ENCODE data around the gene CYSRT1.
"Not testable (repeated sequence)": the region's sequence is repeated elsewhere in the genome, so short reads cannot be mapped to it uniquely, and the experiment has no call there.

Gene CYSRT1

GRCh38 chr9:137227853-137228505, 3.0 kb downstream of the CYSRT1 start:
- no peak for DNase-seq

GRCh38 chr9:137228506-137228967, 3.6 kb downstream of the CYSRT1 start:
- DNase-seq: no peak

- DNase-seq: no peak
Observed at GRCh38 chr9:137228968-137229896, 4.3 kb downstream of the CYSRT1 start.

- DNase-seq: no peak
Observed at GRCh38 chr9:137229903-137230704, 5.1 kb downstream of the CYSRT1 start.

DNA sequence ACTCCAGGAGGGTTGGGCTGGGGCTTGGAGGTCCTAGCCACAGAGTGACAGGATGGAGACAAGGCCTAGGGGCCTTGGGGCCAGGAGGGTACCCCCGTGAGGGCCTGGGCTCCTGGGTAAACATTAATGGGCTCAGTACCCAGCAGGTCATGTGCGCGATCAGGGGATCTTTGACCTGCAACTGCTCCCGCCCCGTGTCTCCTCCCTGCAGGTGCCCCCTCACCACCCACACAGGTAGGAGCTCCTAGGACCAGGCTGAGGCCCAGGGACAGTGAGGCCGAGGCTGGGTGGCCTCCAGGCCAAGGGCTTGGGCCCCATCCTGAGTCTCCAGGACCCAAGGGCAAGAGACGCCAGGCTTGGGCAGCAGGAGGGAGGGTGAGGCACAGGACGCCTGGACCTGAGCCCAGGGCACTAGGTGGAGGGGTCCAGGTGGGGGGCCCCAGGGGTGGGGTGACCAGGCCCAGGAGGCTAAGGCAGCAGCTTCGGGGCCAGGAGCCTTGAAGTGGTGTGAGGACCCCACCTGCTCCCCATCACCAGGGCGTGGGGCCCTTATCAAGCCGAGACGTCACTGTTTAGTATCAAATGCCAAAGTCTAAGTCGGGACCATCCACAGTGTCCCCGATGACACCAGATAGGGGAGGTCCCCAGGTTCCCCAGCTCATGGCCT, 5.9 kb downstream of the CYSRT1 start, which contains the start of gene SLC34A3:
Gene SLC34A3 (plus strand): TSS at position 197 of the 667 bp plus-strand sequence. CDS start 802 bp downstream, outside the sequence.
- no peak for DNase-seq

DNA sequence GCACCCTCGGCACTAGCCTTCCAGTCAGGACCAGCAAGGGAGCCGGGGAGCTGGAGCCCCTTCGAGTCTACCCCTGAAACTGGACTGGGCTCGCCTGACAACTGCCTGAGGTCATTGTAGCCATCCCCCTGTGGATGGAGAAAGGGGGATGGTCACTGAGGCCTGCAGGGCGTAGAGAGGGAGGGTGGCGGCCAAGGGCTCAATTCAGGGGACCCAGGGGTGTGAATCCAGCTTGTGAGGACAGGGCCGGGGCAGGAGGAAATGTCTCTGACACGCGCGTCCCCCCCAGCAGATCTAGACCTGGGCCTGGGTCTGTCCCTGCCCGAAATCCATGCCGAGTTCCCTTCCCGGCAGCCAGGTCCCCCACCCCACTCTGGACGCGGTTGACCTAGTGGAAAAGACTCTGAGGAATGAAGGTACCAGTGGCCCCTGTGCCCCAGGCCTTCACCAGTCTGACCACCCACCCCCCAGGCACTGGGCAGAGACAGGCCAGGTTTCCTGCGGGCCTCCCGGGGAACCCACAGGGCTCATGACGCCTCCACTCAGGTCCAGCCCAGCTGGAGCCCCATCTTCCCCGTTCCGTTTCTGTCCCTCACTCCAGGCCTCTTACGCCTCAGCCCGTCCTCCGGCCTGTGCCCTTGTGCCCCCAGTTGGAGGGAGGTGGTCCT, 6.5 kb downstream of the CYSRT1 start:
- no peak for DNase-seq

GRCh38 chr9:137232101-137232500, 7.1 kb downstream of the CYSRT1 start:
- DNase-seq: no peak

GRCh38 chr9:137232510-137232909, 7.5 kb downstream of the CYSRT1 start:
- no peak for DNase-seq

DNA sequence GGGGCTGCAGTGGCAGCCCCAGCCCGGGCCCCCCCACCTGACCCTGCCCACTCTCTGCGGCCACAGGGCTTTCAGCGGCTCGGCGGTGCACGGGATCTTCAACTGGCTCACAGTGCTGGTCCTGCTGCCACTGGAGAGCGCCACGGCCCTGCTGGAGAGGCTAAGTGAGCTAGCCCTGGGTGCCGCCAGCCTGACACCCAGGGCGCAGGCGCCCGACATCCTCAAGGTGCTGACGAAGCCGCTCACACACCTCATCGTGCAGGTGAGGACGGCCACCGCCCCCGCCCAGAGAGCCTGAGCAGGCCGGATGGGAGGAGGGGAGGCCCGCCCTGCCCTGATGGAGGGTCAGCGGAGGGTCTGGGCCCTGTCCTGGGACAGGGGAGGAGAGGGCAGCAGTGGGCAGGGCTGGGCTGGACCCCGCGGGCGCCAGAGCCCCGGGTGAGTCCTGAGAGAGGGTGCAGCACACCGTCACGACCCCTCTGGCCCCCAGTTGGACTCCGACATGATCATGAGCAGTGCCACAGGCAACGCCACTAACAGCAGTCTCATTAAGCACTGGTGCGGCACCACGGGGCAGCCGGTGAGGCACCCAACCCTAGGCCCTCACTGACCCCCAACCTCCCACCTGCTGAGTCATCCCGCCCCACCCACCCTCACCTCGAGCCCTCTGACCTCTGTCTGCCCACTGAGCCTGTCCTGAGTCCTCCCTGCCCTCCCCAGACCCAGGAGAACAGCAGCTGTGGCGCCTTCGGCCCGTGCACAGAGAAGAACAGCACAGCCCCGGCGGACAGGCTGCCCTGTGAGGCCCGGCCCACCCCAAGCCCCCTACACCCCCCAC, 8.4 kb downstream of the CYSRT1 start:
- no peak for DNase-seq

DNA sequence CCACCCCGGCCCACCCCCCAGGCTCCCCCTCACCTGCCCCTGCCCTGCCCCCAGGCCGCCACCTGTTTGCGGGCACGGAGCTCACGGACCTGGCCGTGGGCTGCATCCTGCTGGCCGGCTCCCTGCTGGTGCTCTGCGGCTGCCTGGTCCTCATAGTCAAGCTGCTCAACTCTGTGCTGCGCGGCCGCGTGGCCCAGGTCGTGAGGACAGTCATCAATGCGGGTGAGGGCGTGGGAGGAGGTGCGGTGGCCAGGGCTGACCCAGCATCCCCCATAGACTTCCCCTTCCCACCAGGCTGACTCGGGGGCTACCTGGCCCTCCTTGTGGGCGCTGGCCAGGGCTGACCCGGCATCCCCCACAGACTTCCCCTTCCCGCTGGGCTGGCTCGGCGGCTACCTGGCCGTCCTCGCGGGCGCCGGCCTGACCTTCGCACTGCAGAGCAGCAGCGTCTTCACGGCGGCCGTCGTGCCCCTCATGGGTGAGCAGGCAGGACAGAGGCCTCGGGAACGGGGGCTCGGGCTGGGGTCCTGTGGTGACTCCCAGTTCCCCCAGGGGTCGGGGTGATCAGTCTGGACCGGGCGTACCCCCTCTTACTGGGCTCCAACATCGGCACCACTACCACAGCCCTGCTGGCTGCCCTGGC, 9.2 kb downstream of the CYSRT1 start:
- no peak for DNase-seq

DNA sequence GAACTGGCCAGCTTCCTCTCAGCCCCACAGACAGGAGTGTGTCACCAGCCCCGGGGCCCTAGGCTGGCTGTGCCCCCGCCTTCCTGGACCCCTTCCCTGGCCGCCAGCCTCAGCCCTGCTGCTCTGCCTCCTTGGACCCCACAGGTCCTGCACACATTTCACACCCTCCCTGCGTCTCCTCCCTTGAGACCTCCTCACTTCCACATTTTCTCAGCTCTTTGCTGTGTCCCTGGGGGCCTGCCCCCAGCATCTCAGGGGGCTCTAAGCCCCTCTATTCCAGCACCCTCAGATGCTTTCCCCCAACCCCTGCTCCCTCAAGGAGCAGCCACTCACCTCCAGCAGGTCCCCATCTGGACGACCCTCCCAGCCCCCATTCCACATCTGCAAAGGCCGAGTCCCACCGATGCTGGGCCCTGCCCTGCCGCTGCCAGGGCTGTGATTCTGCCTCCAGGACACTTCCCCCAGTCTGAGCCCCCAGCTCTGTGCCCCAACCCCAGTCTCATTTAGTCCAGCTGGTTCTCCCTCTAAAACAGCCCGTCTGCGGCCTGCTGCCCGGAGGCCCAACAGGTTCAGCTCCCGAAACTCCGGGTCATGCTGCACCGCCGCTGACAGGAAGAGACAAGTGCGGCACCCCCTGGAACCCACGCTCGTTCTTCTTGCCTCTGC, 9.9 kb downstream of the CYSRT1 start:
- DNase-seq: no peak

- no peak for DNase-seq
Observed at GRCh38 chr9:137235424-137236237, 10.7 kb downstream of the CYSRT1 start.

- DNase-seq: peak; percentile 23
Observed at GRCh38 chr9:137236238-137236935, 11.4 kb downstream of the CYSRT1 start.

DNA sequence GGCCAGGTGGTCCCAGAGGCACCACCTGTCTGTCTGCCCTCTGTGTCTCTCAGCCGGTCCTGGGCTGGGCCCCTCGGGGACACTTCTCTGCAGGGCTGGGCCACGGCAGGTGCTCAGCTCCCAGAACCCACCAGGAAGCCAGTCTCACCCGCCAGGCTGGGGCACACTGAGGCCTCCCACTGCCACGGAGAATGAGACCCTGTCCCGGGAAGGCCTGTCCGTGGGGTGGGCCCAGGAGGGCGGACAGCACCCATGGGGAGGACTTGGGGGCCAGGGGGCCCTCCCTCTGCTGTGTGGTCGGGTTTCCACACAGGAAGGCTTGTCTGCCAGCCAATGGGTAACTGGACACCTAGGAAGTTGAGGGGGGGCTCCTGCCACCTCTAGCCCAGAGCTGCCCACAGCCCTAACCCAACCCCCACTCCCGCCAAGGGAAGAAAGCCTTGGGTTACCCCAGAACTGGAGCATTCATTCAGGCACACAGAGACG, 12.0 kb downstream of the CYSRT1 start:
- no peak for DNase-seq

DNA sequence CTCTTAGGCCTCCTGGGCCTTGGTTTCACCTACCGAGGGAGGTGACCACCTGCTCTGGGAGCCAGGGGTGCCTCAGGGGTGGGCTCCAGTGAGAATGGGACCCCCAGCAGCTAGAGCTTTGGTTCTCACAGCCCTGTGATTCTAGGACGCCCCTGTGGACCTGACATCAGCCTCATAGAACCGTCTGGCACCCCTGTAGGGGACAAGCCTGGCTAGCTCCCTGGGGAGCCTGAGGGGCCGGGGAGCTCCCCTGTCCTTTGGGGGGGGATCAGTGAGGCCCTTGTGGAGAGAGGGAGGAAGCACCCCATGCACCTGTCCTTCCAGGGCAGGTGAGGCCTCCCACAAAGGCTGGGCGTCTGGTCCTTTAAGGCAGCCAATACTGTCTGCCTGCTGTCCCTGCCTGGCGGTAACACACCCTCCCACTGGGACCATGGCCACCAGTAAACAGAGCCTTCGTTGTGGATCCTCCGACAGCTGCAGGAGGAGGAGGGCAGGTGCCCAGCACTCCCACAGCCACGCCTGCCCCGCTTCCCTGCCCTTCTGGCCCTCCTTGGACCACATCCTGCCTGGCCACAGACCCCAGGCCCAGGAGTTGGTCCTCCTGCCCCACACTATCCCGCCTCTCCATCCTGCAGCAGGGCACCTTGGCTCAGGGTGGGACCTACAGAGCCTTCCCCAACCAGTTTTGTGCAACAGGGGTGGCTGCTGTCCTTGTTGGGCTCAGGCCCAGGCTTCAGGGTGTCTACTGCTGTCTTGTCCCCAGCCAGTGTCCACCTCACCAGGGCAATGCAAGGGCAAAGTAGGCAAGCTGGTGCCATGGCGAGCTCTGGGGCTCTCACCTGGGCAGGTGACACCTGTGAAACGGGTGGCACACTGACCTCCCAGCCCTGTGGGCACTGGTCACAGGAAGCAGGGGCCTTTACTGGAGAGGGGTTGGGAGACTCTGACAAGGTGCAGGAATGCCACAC, 13.1 kb downstream of the CYSRT1 start:
- no peak for DNase-seq

DNA sequence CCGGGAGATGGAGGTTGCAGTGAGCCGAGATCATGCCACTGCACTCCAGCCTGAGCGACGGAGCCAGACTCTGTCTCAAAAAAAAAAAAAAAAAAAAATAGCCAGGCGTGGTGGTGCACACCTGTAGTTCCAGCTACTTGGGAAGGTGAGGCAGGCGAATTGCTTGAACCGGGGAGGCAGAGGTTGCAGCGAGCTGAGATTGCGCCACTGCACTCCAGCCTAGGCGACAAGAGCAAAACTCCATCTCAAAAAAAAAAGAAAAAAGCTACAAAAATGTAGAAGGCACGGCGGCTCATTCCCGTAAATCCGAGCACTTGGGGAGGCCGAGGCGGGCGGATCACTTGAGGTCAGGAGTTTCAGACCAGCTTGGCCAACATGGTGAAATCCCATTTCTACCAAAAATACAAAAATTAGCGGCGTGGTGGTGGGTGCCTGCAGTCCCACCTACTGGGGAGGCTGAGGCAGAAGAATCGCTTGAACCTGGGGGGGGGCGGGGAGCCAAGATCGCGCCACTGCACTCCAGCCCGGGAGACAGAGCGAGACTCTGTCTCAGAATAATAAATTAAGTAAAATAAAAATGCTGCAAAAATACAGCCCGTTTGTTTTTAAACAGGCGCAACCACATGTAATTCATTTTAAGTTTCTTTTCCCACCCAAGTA, 14.7 kb downstream of the CYSRT1 start:
- not testable (repeated sequence) for DNase-seq
